ENCODE results near the gene DLG5. TPM values are rescaled to one million over a fixed set of nuclear protein-coding genes. Genes with fewer than 3 reads are reported as not detected.

The DLG5 gene
- total RNA-seq, 1 donor from 2014 or later = 52.6 TPM

GRCh38 chr10:77889277-77889903 lies 37.2 kb downstream of the DLG5 start:
- DNase-seq (ENCODE audit: low spot score) = peak; percentile 77

GRCh38 chr10:77888356-77888703 lies 38.2 kb downstream of the DLG5 start:
- no peak for DNase-seq (ENCODE audit: low spot score)

DNA sequence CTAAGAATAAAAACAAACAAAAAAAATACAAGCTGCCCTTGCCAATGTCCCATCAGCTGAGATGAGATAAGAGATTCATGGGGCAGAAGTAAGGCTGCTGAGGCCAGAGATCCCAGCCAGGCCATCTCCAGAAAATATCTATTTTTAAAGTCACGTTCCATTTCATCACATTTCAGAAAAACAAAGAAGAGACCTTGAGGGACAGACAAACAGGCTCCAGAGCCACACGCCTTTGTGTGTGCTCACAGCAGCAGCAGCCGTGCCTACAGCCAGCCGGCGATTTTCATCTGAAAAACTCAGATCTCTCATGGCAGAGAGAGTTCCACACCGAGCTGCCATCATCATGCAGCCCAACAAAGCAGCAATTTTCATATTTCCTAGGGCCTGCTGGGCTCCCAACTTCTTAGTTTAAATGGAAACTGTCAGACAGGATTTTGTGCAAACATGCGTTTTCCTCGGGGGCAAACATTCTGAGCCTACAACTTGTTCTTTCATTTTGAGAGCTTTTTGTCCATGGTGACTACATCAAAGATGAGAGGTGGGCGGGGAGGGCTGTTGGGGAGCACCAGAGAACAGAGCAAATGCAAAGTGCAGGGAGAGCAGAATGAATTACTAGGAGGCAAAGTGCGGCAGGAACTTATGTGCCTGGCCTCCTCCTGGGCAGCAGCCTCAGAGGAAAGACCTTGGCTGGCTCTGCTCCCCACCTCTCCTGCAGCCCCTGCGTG lies 38.8 kb downstream of the DLG5 start:
- DNase-seq (ENCODE audit: low spot score) = no peak

DNA sequence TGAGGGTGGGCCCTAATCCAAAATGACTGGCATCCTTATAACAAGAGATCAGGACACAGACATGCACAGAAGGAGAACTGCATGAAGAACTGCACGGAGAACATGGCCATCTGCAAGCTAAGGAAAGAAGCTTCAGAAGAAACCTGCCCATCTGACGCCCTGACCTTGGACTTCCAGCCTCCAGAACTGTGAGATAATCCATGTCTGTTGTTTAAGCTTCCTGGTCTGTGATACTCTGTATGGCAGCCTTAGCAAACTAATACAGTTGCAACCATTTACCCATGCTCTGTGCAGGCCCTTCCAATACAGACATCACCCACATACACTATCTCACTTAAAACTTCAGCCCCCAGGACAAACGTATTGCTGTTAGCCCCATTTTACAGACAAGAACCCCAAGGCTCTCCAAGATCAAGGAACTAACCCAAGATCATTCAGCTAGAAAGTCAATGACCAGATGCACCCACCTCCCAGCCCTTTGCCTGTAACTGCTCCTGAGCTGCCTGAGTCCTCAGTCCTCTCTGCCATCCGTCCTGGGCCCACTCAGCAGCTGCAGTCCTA lies 39.7 kb downstream of the DLG5 start:
- DNase-seq (ENCODE audit: low spot score) = no peak

DNA sequence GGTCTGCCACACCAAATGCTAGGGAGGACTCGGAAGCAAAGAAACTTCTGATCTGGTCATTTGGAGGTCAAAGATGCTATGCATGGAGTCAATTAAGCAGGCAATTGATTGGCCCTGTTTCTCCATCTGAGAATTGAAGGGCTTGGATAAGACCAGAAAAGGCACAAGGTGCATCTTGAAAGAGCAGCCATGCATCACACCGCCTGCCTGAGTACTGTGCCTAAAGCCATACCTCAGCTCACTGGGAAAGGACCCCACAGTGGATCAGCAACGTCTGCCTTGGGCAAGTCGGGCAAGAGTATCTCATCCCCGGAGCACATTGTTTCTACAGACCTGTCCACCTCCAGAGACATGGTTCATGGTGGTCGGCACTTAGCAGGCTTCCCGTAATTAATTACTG lies 42.4 kb downstream of the DLG5 start:
- no peak for DNase-seq (ENCODE audit: low spot score)

- DNase-seq (ENCODE audit: low spot score) = no peak
Measured at GRCh38 chr10:77881636-77882035, 44.9 kb downstream of the DLG5 start.

DNA sequence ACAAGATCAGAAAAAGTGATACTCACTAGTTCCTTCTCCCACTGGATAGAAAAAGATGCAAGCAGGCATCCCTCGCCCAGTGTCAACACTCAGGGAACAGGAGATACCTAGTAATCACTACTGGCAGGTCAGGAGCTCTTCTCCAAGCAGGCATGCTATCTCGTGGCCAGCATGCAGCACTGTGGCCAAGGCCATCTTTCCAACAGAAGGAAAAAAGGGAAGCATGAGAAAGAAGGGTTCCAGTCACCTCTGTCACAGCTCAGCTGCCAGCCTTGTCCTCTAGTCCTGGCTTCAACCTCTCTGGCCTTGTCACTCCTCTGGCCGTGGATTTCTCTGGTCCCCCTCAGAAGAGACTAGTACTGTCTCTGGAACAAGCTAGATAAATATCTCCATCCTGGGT lies 45.3 kb downstream of the DLG5 start:
- DNase-seq (ENCODE audit: low spot score) = no peak

GRCh38 chr10:77879710-77880109 lies 46.8 kb downstream of the DLG5 start:
- no peak for DNase-seq (ENCODE audit: low spot score)

GRCh38 chr10:77879065-77879464 lies 47.5 kb downstream of the DLG5 start:
- DNase-seq (ENCODE audit: low spot score) = no peak

- DNase-seq (ENCODE audit: low spot score) = peak; percentile 59
Measured at GRCh38 chr10:77877441-77878344, 48.9 kb downstream of the DLG5 start.

DNA sequence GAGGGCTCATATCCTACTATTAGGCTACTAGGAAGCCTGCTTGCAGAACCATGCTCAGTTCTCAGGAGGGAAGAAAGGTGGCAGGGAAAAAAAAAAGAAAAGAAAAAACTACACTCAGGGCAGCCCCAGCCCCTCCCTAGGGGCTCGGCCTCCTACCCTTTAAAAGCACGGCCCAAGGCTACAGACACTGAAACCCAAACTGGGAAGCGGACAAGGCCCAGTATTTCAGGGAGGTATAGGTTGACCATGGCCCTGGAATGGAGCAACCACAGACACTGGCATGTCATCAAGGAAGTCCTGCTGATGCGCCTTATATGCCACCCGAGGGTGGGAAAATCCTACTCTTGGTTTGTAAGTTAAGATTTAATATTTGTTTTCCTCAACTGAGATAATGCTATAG lies 50.8 kb downstream of the DLG5 start:
- no peak for DNase-seq (ENCODE audit: low spot score)

- no peak for DNase-seq (ENCODE audit: low spot score)
Measured at GRCh38 chr10:77874872-77875271, 51.7 kb downstream of the DLG5 start.

- DNase-seq (ENCODE audit: low spot score) = peak; percentile 44
Measured at GRCh38 chr10:77873536-77874380, 52.8 kb downstream of the DLG5 start.

DNA sequence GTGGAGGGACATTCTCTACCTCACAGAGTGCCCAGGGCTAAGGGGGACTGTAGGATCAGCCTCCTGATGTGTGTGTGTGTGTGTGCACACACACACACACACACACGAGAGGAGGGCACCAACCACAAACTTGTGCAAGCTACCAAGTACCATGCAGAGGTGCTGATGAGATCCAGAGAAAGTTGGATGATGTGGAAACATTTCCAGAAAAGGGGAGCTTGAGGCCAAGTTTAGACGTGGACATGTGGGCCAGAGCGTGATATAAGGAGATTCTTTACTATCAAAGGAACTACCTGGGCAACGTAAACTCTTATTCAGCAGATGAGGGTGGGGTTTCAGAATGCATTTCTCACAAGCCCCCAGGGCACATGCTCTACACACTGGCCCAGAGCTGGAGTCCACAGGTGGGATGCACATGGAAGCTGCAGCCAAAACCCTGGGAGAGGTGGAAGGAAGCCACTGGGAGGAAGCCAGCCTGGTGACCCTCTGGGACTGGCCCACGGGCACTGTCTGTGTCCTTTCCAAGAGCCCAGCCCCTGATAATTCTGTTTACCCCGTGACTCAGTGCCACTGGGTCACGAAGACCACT lies 53.5 kb downstream of the DLG5 start:
- no peak for DNase-seq (ENCODE audit: low spot score)

GRCh38 chr10:77872151-77872946 lies 54.2 kb downstream of the DLG5 start:
- peak; percentile 29 for DNase-seq (ENCODE audit: low spot score)

- DNase-seq (ENCODE audit: low spot score) = no peak
Measured at GRCh38 chr10:77869626-77870420, 56.7 kb downstream of the DLG5 start.

DNA sequence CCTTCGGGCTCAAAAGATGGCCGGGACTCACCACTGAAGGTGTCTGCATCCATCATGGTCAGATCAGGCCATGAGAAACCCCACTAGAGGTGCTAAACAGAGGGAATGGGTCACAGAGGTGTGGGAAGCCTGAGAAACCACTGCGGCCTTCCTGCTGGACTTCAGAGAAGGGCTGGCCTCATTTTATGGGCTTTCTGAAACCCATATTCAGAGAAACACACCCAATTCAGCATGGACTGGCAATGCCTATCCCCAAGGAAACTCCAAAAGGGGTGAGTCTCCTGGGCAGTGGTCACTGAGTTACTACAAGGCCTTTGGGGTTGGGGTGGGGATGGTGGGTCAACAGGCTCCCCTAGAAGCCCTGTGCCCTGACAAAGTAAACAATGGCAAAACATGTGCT lies 58.0 kb downstream of the DLG5 start:
- DNase-seq (ENCODE audit: low spot score) = no peak

GRCh38 chr10:77867124-77867719 lies 59.3 kb downstream of the DLG5 start:
- no peak for DNase-seq (ENCODE audit: low spot score)

GRCh38 chr10:77866598-77866997 lies 60.0 kb downstream of the DLG5 start:
- no peak for DNase-seq (ENCODE audit: low spot score)
